ENCODE measurements around the gene C6orf52. TPM values are rescaled to one million over a fixed set of nuclear protein-coding genes. Genes with fewer than 3 reads are reported as not detected.

C6orf52 gene
- total and polyA plus RNA-seq, 4 donors = 0.33 to 0.71 (median 0.50) TPM; not detected in 1

GRCh38 chr6:10682355-10682988, 11.9 kb downstream of the C6orf52 start:
- no peak overlapping the region for H3K4me3 ChIP-seq (ENCODE audit: low read depth in 1 of 3, low read length in 3 of 3)
- DNase-seq (ENCODE audit: low spot score) = no peak
- no peaks in the 10 kb centered on the region for H3K36me3 ChIP-seq (ENCODE audit: control insufficient read depth in 4 of 4, insufficient read depth in 3 of 4, low read depth in 1 of 4, low read length in 3 of 4)
- no peak overlapping the region for H3K27ac ChIP-seq (ENCODE audit: low read depth in 1 of 2, low read length in 2 of 2)
- H3K9me3 ChIP-seq (ENCODE audit: control insufficient read depth in 4 of 4, low read length in 3 of 4) = no peaks in the 10 kb centered on the region
- H3K4me1 ChIP-seq (ENCODE audit: control insufficient read depth in 4 of 4, insufficient read depth in 4 of 4, low read length in 3 of 4) = no peaks in the 10 kb centered on the region
- no peak overlapping the region for H3K9ac ChIP-seq (ENCODE audit: low read depth in 1 of 2, low read length in 2 of 2)
- TF ChIP-seq TAF1 (conservative IDR thresholded peaks at IDR 0.05) (no peak), FOXA1 (IDR thresholded peaks at IDR 0.05) (no peak), HNF4G (IDR thresholded peaks at IDR 0.05) (no peak), MAX (IDR thresholded peaks at IDR 0.05) (no peak), RXRA (IDR thresholded peaks at IDR 0.05) (no peak), EGR1 (IDR thresholded peaks at IDR 0.05; ENCODE audit: low read depth in 2 of 2) (no peak), FOXA2 (IDR thresholded peaks at IDR 0.05) (no peak), ZBTB33 (IDR thresholded peaks at IDR 0.05) (no peak), RAD21 (IDR thresholded peaks at IDR 0.05) (no peak), ATF3 (IDR thresholded peaks at IDR 0.05) (no peak)
- H3K27me3 ChIP-seq (ENCODE audit: control insufficient read depth in 4 of 4, insufficient read depth in 4 of 4, low read length in 3 of 4) = no peaks in the 10 kb centered on the region

- 65% methylated on average over 3 of the region's 3 CpGs for WGBS
- no peak for TF ChIP-seq FOXA1 (IDR thresholded peaks at IDR 0.05)
- no peak for TF ChIP-seq NR2F2 (IDR thresholded peaks at IDR 0.05)
- no peak for TF ChIP-seq YY1 (IDR thresholded peaks at IDR 0.05)
- no peak for TF ChIP-seq CTCF (IDR thresholded peaks at IDR 0.05; ENCODE audit: low read depth, low read length, missing input control)
- TF ChIP-seq HNF4A (conservative IDR thresholded peaks at IDR 0.05) = no peak
Observed at GRCh38 chr6:10681795-10682194, 12.6 kb downstream of the C6orf52 start.

GRCh38 chr6:10678456-10678855, 16.0 kb downstream of the C6orf52 start:
- WGBS = 90% methylated on average over 4 of the region's 4 CpGs
- Histone ChIP-seq H3K27me3 (ENCODE audit: control insufficient read depth in 4 of 4, insufficient read depth in 4 of 4, low read length in 3 of 4) (no peaks in the 10 kb centered on the region), H3K9me3 (ENCODE audit: control insufficient read depth in 4 of 4, low read length in 3 of 4) (no peaks in the 10 kb centered on the region), H3K36me3 (ENCODE audit: control insufficient read depth in 4 of 4, insufficient read depth in 3 of 4, low read depth in 1 of 4, low read length in 3 of 4) (no peaks in the 10 kb centered on the region), H3K4me3 (ENCODE audit: low read depth in 1 of 3, low read length in 3 of 3) (no peak overlapping the region), H3K9ac (ENCODE audit: low read depth in 1 of 2, low read length in 2 of 2) (no peak overlapping the region), H3K4me1 (ENCODE audit: control insufficient read depth in 4 of 4, insufficient read depth in 4 of 4, low read length in 3 of 4) (no peaks in the 10 kb centered on the region), H3K27ac (ENCODE audit: low read depth in 1 of 2, low read length in 2 of 2) (no peak overlapping the region)
- DNase-seq (ENCODE audit: low spot score) = no peak
- no peak for TF ChIP-seq MAX (IDR thresholded peaks at IDR 0.05)
- TF ChIP-seq RAD21 (IDR thresholded peaks at IDR 0.05) = no peak
- TF ChIP-seq REST (IDR thresholded peaks at IDR 0.05) = no peak
- TF ChIP-seq ZBTB33 (IDR thresholded peaks at IDR 0.05) = no peak
- TF ChIP-seq TAF1 (conservative IDR thresholded peaks at IDR 0.05) = no peak
- no peak for TF ChIP-seq GABPA (IDR thresholded peaks at IDR 0.05 in 1 of 2, conservative IDR thresholded peaks at IDR 0.05 in 1 of 2)
- TF ChIP-seq JUND (IDR thresholded peaks at IDR 0.05) = no peak
- no peak for TF ChIP-seq EGR1 (IDR thresholded peaks at IDR 0.05; ENCODE audit: low read depth in 2 of 2)
- TF ChIP-seq FOXA2 (IDR thresholded peaks at IDR 0.05) = no peak
- no peak for TF ChIP-seq YY1 (IDR thresholded peaks at IDR 0.05)

More at GRCh38 chr6:10681795-10682194, 12.6 kb downstream of the C6orf52 start:
- Histone ChIP-seq H3K9ac (ENCODE audit: low read depth in 1 of 2, low read length in 2 of 2) (no peak overlapping the region), H3K9me3 (ENCODE audit: control insufficient read depth in 4 of 4, low read length in 3 of 4) (no peaks in the 10 kb centered on the region), H3K4me1 (ENCODE audit: control insufficient read depth in 4 of 4, insufficient read depth in 4 of 4, low read length in 3 of 4) (no peaks in the 10 kb centered on the region), H3K27ac (ENCODE audit: low read depth in 1 of 2, low read length in 2 of 2) (no peak overlapping the region), H3K4me3 (ENCODE audit: low read depth in 1 of 3, low read length in 3 of 3) (no peak overlapping the region), H3K27me3 (ENCODE audit: control insufficient read depth in 4 of 4, insufficient read depth in 4 of 4, low read length in 3 of 4) (no peaks in the 10 kb centered on the region), H3K36me3 (ENCODE audit: control insufficient read depth in 4 of 4, insufficient read depth in 3 of 4, low read depth in 1 of 4, low read length in 3 of 4) (no peaks in the 10 kb centered on the region)
- DNase-seq (ENCODE audit: low spot score) = no peak
